Measurements from ENCODE around the gene KLK4. TPM values are rescaled to one million over a fixed set of nuclear protein-coding genes. Genes with fewer than 3 reads are reported as not detected.

The KLK4 gene, protein sequence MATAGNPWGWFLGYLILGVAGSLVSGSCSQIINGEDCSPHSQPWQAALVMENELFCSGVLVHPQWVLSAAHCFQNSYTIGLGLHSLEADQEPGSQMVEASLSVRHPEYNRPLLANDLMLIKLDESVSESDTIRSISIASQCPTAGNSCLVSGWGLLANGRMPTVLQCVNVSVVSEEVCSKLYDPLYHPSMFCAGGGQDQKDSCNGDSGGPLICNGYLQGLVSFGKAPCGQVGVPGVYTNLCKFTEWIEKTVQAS
- not detected for total RNA-seq (2021; fragmentation: NEBNext Ultra II Directional; extraction: Animal tissue kit (Norgen Biotek cat#: 25700))
- long read RNA-seq: 0 reads

DNA sequence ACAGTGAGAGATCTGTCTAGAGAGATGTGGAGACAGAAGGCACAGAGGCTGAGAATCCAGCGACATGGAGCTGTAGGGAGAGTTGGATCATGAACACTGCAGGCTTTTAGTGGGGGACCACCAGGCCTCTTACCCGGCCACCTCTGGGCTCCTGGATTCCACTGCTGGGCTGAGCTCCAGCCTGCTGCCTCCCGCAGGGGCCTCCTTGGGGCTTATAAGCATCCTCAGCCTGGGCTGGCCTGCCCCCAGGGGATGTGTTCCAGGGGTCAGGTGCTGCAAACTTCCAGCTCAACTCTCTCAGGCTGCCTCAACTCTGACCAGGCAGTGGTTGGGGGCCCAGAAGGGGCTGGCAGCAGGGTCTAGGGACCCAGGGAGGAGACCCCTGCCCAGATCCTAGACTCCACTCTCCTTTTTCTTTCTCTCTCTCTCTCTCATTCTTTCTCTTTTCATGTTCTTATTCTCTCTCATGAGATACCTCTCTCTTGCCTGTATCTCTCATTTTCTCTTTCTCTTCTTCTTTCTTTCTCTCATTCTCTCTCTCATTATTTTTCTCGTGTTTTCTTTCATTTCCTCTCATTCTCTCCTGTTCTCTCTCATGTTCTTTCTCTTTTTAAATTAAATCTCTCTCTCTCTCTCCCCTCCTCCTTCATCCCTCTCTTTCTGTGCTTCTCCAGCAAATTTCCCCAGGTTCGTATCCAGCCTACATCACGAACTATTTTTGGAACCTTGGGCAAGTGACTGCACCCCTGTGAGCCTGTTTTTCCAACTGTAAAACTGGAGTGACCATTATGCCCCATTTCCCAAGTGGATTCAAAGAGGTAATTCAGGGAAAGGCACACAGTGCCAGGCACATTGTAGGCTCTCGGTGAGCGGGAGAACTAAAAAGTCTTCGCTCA is at the start of gene KLK4:
KLK4 (minus strand) TSS at position 190 of the 896 bp plus-strand sequence. CDS start 657 bp downstream, outside the sequence.
- TF ChIP-seq, protein P1, sequence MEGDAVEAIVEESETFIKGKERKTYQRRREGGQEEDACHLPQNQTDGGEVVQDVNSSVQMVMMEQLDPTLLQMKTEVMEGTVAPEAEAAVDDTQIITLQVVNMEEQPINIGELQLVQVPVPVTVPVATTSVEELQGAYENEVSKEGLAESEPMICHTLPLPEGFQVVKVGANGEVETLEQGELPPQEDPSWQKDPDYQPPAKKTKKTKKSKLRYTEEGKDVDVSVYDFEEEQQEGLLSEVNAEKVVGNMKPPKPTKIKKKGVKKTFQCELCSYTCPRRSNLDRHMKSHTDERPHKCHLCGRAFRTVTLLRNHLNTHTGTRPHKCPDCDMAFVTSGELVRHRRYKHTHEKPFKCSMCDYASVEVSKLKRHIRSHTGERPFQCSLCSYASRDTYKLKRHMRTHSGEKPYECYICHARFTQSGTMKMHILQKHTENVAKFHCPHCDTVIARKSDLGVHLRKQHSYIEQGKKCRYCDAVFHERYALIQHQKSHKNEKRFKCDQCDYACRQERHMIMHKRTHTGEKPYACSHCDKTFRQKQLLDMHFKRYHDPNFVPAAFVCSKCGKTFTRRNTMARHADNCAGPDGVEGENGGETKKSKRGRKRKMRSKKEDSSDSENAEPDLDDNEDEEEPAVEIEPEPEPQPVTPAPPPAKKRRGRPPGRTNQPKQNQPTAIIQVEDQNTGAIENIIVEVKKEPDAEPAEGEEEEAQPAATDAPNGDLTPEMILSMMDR (IDR thresholded peaks at IDR 0.05): no peak
- no peak for DNase-seq
- Mint-ChIP-seq H3K9me3 (no peaks in the 10 kb centered on the region), H3K27me3 (ENCODE audit: insufficient read depth) (peaks cover 36% of the 10 kb centered on the region), H3K4me1 (ENCODE audit: low read depth) (no peaks in the 10 kb centered on the region), H3K4me3 (no peak within 1 kb of the TSS), H3K36me3 (ENCODE audit: low read depth) (no peaks in the 10 kb centered on the region), H3K27ac (no peak within 1 kb of the TSS)

DNA sequence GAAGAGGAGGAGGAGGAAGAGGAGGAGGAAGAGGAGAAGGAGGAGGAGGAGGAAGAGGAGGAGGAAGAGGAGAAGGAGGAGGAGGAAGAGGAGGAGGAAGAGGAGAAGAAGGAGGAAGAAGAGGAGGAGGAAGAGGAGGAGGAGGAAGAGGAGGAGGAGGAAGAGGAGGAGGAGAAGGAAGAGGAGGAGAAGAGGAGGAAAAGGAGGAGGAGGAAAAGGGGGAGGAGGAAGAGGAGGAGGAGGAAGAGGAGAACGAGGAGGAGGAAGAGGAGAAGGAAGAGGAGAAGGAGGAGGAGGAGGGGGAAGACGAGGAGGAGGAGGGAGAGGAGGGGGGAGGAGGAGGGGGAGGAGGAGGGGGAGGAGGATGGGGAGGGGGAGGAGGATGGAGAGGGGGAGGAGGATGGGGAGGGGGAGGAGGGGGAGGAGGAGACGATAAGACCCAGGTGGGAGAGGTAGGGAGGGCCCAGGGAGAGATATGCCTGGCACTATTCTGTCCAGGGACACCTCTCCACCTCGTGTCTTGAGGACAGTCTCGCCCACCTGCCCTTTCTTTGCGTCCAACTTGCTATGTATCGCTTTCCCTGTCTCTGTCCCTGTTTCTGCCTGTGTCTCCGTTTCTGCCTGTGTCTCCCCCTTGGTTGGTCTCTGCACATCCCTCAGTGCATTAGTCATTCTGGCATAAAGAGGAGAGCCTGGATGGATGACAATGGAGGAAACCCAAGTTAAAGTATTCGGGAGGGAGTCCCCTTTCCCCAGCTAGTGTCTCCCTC is 48.7 kb upstream of the KLK4 start:
- Mint-ChIP-seq H3K4me1 (ENCODE audit: low read depth) (no peaks in the 10 kb centered on the region), H3K9me3 (peaks cover 56% of the 10 kb centered on the region), H3K27ac (no peak overlapping the region), H3K27me3 (ENCODE audit: insufficient read depth) (peaks cover 2% of the 10 kb centered on the region; the same call in 1 of the 2 replicates), H3K4me3 (no peak overlapping the region), H3K36me3 (ENCODE audit: low read depth) (peaks cover 10% of the 10 kb centered on the region)
- DNase-seq: no peak
- TF ChIP-seq, protein P1 (IDR thresholded peaks at IDR 0.05): no peak

DNA sequence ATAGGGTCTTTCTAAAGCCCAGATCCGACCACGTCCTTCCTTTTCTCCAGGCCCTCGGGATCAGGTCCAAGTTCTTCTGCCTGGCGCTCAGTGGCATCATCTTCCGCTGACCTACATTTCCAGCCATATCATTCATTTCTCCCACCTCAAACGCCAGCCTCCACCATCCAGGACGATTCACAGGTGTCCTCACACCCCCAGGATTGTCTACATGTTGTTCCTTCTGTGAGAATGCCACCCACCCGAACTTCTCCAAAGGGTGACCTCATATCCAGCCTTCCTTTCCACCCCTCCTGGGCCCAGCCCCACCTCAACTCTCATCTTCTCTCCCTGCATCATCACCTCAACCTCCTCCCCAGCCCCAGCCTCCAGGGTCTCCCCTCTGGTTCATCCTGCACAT is 46.4 kb upstream of the KLK4 start:
- Mint-ChIP-seq H3K27me3 (ENCODE audit: insufficient read depth) (peaks cover 5% of the 10 kb centered on the region), H3K4me3 (no peak overlapping the region), H3K4me1 (ENCODE audit: low read depth) (no peaks in the 10 kb centered on the region), H3K36me3 (ENCODE audit: low read depth) (peaks cover 15% of the 10 kb centered on the region), H3K27ac (no peak overlapping the region), H3K9me3 (peaks cover 55% of the 10 kb centered on the region)
- no peak for DNase-seq
- TF ChIP-seq, protein P1 (IDR thresholded peaks at IDR 0.05): no peak

DNA sequence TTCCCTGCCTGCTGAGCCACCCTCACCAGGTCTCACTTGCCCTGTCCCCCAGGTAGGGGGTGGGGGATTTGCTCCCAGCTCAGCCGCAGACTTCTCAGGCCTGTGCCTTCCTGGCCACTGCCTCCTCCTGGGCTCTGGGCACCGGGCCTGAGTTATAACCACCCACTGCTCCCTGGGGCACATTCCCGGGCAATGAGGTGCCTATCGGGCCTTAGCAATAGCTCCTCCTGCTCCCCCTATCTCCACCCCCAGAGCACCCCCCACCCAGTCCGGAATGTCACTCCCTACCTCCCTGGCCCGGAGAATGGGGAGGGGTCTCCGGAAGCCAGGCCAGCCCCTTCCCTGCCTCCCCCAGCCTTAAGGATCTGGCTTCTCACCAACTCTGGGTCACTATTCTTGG is 41.7 kb upstream of the KLK4 start, which contains the start of gene KLK5:
KLK5 (minus strand) TSS at position 129 of the 400 bp plus-strand sequence. CDS start 381 bp downstream, outside the sequence.
- no peak for DNase-seq
- peaks cover 52% of the 10 kb centered on the region for H3K9me3 Mint-ChIP-seq
- TF ChIP-seq, protein P1 (IDR thresholded peaks at IDR 0.05): no peak
- no peak within 1 kb of the TSS for H3K27ac Mint-ChIP-seq
- peaks cover 10% of the 10 kb centered on the region for H3K36me3 Mint-ChIP-seq (ENCODE audit: low read depth)
- no peaks in the 10 kb centered on the region for H3K4me1 Mint-ChIP-seq (ENCODE audit: low read depth)
- H3K27me3 Mint-ChIP-seq (ENCODE audit: insufficient read depth): peaks cover 6% of the 10 kb centered on the region
- no peak within 1 kb of the TSS for H3K4me3 Mint-ChIP-seq

DNA sequence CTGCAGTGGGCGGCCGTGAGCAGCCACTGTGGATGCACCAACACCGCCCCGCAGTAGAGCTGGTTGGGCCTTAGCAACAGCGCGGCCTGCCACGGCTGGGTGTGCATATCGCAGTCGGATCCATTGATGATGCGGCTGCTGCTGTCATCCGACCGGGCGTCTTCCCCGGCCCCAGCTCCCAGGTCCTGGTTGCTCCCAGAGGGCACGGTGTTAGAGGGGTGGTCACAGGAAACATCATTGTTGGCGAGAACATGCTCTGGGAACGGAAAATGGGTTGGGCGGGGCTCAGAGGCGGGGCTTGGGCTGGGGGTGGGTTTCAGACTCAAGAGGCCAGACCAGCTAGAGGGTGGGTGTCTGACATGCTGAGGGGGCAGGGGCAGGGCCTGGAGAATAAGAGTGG is 38.7 kb upstream of the KLK4 start:
- Mint-ChIP-seq H3K4me1 (ENCODE audit: low read depth) (no peaks in the 10 kb centered on the region), H3K4me3 (no peak overlapping the region), H3K36me3 (ENCODE audit: low read depth) (peaks cover 5% of the 10 kb centered on the region; the same call in 1 of the 2 replicates), H3K9me3 (peaks cover 41% of the 10 kb centered on the region), H3K27ac (no peak overlapping the region), H3K27me3 (ENCODE audit: insufficient read depth) (peaks cover 6% of the 10 kb centered on the region)
- DNase-seq: no peak
- TF ChIP-seq, protein P1 (IDR thresholded peaks at IDR 0.05): no peak
